ES-I3 (cell line): Measurements from ENCODE around the gene MINK1.
"Not testable (repeated sequence)": the region's sequence is repeated elsewhere in the genome, so short reads cannot be mapped to it uniquely, and the experiment has no call there.

Source experiments
- H3K36me3 ChIP-seq: 2 replicates; pipeline ENCODE4 v1.6.1; 2013; ENCODE audit warnings: mild to moderate bottlenecking, low read length, control low read depth, moderate library complexity; ENCODE audit not compliant: insufficient read depth
- H3K4me1 ChIP-seq: 2 replicates; pipeline ENCODE4 v1.6.1; 2013; ENCODE audit warnings: mild to moderate bottlenecking, control low read depth, low read length; ENCODE audit not compliant: insufficient read depth
- H3K9ac ChIP-seq: 2 replicates; pipeline ENCODE4 v1.6.1; 2013; ENCODE audit warnings: low read depth, mild to moderate bottlenecking, low read length, moderate library complexity
- H3K9me3 ChIP-seq: 2 replicates; pipeline ENCODE4 v1.6.1; 2013; ENCODE audit warnings: mild to moderate bottlenecking, low read length, moderate library complexity; ENCODE audit not compliant: control insufficient read depth, insufficient read depth

MINK1 gene

DNA sequence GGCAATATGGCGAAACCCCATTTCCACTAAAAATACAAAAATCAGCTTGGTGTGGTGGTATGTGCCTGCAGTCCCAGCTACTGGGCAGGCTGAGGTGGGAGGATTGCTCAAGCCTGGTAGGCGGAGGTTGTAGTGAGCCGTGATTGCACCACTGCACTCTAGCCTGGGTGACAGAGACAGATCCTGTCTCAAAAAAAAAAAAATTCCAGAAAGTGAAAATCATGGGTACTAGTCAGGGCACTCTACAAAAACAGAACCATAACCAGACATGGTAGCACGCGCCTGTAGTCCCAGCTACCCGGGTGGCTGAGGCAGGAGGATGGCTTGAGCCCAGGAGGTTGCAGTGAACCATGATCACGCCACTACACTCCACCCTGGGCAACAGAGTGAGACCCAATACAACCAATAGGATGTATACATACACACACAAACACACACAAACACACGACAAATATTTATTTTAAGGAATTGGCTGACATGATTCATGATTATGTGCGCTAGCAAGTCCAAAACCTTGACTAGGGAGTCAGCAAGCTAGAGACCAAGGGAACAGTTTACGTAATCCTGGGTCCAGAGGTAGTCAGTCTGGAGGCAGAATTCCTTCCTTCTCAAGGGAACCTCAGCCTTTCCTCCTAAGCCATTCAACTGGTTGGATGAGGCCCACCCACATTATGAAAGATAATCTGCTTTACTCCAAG lies 87.4 kb downstream of the MINK1 start:
- no peaks in the 10 kb centered on the region for H3K9me3 ChIP-seq
- H3K36me3 ChIP-seq = no peaks in the 10 kb centered on the region
- no peak overlapping the region for H3K9ac ChIP-seq
- peaks cover 8% of the 10 kb centered on the region for H3K4me1 ChIP-seq

DNA sequence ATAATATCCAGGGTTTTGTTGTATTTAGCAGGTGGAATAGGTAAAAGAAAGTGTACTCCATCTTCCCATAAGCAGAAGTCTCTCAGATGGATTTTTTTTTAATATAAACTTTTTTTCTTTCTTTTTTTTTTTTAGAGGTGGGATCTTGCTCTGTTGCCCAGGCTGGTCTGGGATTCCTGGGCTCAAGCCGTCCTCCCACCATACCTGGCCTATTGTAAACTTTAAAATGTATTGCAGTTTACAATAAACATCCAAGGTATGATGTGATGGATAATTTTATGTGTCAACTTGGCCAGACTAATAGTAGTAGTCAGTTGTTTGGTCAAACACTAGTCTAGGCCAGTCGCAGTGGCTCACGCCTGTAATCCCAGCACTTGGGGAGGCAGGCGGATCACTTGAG lies 88.2 kb downstream of the MINK1 start:
- Histone ChIP-seq H3K36me3 (no peaks in the 10 kb centered on the region), H3K9me3 (no peaks in the 10 kb centered on the region), H3K4me1 (peaks cover 8% of the 10 kb centered on the region), H3K9ac (no peak overlapping the region)

DNA sequence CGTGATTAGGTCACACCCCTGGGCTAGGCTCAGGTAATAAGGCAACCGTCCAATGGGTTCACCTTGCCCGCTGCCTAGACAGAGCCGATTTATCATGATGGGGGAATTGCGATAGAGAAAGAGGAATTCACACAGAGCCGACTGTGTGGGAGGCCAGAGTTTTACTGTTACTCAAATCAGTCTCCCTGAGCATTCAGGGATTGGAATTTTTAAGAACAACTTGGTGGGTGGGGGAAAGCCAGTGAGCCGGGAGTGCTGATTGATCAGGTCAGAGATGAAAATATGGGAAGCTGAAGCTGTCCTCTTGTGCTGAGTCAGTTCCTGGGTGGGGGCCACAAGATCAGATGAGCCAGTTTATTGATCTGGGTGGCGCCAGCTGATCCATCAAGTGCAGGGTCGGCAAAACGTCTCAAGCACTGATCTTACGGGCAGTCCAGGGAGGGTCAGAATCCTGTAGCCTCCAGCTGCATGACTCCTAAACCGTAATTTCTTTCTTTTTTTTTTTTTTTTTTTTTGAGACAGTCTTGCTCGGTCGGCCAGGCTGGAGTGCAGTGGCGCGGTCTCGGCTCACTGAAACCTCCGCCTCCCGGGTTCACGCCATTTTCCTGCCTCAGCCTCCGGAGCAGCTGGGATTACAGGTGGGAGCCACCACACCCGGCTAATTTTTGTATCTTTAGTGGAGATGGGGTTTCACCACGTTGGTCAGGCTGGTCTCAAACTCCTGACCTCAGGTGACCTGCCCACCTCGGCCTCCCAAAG lies 93.6 kb downstream of the MINK1 start:
- H3K9ac ChIP-seq, H3K36me3 ChIP-seq, H3K9me3 ChIP-seq, H3K4me1 ChIP-seq: not testable (repeated sequence)

DNA sequence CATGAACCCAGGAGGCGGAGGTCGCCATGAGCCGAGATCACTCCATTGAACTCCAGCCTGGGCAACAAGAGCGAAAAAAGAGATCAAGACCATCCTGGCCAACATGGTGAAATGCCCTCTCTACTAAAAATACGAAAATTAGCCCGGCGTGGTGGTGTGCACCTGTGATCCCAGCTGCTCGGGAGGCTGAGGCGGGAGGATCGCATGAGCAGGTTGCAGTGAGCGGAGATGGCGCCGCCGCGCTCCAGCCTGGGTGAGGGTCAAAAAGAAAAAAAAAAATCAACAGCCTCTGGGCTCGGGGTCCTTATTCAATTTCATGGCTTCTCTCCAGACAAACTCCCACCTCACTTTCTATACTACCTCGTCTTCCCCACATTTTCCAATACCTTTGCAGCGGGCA lies 95.7 kb downstream of the MINK1 start:
- no peaks in the 10 kb centered on the region for H3K9me3 ChIP-seq
- no peaks in the 10 kb centered on the region; the same call in 1 of the 2 replicates for H3K36me3 ChIP-seq
- H3K9ac ChIP-seq = no peak overlapping the region
- no peaks in the 10 kb centered on the region for H3K4me1 ChIP-seq

DNA sequence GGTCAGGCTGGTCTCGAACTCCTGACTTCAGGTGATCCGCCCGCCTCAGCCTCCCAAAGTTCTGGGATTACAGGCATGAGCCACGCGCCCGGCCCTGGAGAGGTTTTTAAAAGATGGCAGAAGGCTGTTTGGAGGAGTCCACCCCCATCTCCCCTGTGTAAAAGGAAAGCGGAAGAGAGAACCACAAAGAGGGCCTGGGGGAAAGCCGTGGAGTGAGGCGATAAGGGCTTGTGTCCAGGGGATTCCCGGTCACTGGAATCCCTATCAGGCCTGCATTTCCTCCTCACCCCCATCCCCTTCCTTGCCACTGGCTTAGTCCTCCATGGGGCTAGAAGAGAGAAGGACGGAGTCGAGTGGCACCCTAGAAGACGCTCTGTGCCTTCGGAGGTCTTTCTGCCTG lies 98.8 kb downstream of the MINK1 start, which contains the start of gene GP1BA:
TSS of gene GP1BA (plus strand) at position 315 of the 400 bp plus-strand sequence. CDS start 328 bp downstream, outside the sequence.
- Histone ChIP-seq H3K36me3 (no peaks in the 10 kb centered on the region; the same call in 1 of the 2 replicates), H3K9ac (no peak within 1 kb of the TSS), H3K9me3 (no peaks in the 10 kb centered on the region), H3K4me1 (peaks cover 3% of the 10 kb centered on the region; the same call in 1 of the 2 replicates)

DNA sequence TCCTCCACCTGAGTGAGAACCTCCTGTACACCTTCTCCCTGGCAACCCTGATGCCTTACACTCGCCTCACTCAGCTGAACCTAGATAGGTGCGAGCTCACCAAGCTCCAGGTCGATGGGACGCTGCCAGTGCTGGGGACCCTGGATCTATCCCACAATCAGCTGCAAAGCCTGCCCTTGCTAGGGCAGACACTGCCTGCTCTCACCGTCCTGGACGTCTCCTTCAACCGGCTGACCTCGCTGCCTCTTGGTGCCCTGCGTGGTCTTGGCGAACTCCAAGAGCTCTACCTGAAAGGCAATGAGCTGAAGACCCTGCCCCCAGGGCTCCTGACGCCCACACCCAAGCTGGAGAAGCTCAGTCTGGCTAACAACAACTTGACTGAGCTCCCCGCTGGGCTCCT lies 99.6 kb downstream of the MINK1 start:
- H3K9ac ChIP-seq = no peak overlapping the region
- H3K36me3 ChIP-seq = no peaks in the 10 kb centered on the region
- no peaks in the 10 kb centered on the region for H3K9me3 ChIP-seq
- peaks cover 3% of the 10 kb centered on the region; the same call in 1 of the 2 replicates for H3K4me1 ChIP-seq

DNA sequence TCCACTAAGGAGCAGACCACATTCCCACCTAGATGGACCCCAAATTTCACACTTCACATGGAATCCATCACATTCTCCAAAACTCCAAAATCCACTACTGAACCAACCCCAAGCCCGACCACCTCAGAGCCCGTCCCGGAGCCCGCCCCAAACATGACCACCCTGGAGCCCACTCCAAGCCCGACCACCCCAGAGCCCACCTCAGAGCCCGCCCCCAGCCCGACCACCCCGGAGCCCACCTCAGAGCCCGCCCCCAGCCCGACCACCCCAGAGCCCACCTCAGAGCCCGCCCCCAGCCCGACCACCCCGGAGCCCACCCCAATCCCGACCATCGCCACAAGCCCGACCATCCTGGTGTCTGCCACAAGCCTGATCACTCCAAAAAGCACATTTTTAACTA lies 100.5 kb downstream of the MINK1 start:
- Histone ChIP-seq H3K36me3 (peaks cover 4% of the 10 kb centered on the region; the same call in 1 of the 2 replicates), H3K9me3 (no peaks in the 10 kb centered on the region), H3K4me1 (peaks cover 3% of the 10 kb centered on the region; the same call in 1 of the 2 replicates), H3K9ac (no peak overlapping the region)

DNA sequence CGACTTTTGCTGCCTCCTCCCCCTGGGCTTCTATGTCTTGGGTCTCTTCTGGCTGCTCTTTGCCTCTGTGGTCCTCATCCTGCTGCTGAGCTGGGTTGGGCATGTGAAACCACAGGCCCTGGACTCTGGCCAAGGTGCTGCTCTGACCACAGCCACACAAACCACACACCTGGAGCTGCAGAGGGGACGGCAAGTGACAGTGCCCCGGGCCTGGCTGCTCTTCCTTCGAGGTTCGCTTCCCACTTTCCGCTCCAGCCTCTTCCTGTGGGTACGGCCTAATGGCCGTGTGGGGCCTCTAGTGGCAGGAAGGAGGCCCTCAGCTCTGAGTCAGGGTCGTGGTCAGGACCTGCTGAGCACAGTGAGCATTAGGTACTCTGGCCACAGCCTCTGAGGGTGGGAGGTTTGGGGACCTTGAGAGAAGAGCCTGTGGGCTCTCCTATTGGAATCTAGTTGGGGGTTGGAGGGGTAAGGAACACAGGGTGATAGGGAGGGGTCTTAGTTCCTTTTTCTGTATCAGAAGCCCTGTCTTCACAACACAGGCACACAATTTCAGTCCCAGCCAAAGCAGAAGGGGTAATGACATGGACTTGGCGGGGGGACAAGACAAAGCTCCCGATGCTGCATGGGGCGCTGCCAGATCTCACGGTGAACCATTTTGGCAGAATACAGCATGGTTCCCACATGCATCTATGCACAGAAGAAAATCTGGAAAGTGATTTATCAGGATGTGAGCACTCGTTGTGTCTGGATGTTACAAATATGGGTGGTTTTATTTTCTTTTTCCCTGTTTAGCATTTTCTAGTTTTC lies 101.2 kb downstream of the MINK1 start:
- no peak overlapping the region for H3K9ac ChIP-seq
- H3K36me3 ChIP-seq = peaks cover 4% of the 10 kb centered on the region; the same call in 1 of the 2 replicates
- H3K9me3 ChIP-seq = no peaks in the 10 kb centered on the region
- peaks cover 7% of the 10 kb centered on the region; the same call in 1 of the 2 replicates for H3K4me1 ChIP-seq

DNA sequence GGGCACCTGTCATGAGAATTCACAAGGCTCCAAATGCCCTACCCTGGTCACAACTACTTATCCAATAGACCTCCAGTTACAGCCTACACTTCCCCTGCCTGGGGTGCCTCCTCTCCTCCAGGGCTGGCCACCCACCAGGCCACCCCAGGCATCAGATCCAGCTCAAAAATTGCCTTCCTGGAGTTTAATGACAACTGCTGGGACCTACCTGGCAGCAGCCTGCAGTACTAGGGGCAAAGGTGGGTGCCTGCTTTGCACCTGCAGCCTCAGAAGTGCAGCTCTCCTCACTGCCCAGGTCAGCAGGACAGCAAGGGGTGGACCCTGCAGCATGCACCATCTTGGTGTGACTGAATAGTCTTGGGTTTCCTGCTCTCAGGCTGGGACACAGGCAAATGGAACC lies 102.5 kb downstream of the MINK1 start:
- Histone ChIP-seq H3K9ac (no peak overlapping the region), H3K4me1 (peaks cover 7% of the 10 kb centered on the region; the same call in 1 of the 2 replicates), H3K9me3 (no peaks in the 10 kb centered on the region), H3K36me3 (peaks cover 4% of the 10 kb centered on the region; the same call in 1 of the 2 replicates)

DNA sequence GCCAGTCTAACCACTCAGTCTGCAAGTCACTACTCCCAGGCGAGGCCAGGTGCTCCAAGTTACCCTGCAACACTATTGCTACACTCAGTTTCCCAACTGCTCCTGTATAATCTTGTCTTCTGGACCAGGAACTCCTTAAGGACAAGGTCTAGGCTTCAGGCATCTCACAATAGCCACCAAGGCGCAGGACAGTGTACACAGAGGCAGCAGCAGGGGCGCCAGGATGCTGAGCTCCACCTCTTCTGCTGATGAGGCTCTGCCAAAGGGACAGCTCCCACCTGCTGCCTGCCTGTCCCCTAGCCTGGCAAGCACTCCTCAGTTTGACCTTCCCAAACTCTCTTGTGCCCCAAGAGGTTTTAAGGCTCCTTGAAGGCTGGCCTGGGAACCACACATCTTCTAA lies 103.3 kb downstream of the MINK1 start:
- Histone ChIP-seq H3K36me3 (peaks cover 4% of the 10 kb centered on the region; the same call in 1 of the 2 replicates), H3K9me3 (no peaks in the 10 kb centered on the region), H3K4me1 (peaks cover 7% of the 10 kb centered on the region; the same call in 1 of the 2 replicates), H3K9ac (no peak overlapping the region)

DNA sequence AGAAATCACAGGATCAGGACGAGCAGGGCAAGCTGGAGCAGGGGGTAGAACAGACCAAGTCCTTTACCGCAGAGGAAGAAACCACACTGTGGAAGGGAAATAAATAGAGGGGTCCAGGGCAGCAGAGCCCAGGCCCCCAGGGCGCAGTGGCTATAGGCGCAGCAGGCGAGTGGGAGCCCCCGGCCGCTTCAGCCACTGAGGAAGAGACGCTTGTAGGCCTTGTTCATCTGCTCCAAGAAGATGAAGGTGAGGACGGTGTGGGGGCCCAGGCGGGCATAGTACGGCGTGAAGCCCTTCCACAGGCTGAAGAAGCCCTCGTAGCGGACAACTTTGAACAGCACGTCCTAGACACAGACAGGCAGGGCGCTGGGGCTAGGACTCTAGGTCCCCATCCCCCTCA lies 104.4 kb downstream of the MINK1 start:
- no peak overlapping the region for H3K9ac ChIP-seq
- H3K4me1 ChIP-seq = peaks cover 7% of the 10 kb centered on the region; the same call in 1 of the 2 replicates
- peaks cover 4% of the 10 kb centered on the region; the same call in 1 of the 2 replicates for H3K36me3 ChIP-seq
- H3K9me3 ChIP-seq = no peaks in the 10 kb centered on the region

DNA sequence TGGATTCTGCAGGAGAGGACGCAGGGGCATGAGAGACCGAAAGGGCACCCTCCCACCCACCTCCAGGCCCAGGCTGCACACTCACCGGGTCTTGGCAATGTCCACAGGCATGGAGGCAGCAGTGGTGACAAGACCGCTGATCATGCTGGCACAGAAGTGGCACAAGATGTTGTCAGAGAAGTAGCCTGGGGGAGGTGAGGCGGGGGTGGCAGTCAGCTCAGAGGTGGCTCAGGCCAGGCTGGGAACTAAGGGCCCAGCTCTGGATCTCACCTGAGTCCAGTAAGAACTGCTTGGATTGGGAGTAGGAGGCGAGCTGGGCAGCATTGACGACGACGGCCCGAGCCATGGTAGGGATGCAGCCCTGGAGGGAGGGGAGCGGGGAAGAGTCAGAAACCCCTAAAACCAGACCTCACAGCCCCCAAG lies 104.9 kb downstream of the MINK1 start:
- peaks cover 4% of the 10 kb centered on the region; the same call in 1 of the 2 replicates for H3K36me3 ChIP-seq
- no peaks in the 10 kb centered on the region for H3K9me3 ChIP-seq
- 0 out of 2 replicates have a peak overlapping the region, but pooled peaks have one; percentile 98 for H3K9ac ChIP-seq
- peaks cover 7% of the 10 kb centered on the region; the same call in 1 of the 2 replicates for H3K4me1 ChIP-seq

DNA sequence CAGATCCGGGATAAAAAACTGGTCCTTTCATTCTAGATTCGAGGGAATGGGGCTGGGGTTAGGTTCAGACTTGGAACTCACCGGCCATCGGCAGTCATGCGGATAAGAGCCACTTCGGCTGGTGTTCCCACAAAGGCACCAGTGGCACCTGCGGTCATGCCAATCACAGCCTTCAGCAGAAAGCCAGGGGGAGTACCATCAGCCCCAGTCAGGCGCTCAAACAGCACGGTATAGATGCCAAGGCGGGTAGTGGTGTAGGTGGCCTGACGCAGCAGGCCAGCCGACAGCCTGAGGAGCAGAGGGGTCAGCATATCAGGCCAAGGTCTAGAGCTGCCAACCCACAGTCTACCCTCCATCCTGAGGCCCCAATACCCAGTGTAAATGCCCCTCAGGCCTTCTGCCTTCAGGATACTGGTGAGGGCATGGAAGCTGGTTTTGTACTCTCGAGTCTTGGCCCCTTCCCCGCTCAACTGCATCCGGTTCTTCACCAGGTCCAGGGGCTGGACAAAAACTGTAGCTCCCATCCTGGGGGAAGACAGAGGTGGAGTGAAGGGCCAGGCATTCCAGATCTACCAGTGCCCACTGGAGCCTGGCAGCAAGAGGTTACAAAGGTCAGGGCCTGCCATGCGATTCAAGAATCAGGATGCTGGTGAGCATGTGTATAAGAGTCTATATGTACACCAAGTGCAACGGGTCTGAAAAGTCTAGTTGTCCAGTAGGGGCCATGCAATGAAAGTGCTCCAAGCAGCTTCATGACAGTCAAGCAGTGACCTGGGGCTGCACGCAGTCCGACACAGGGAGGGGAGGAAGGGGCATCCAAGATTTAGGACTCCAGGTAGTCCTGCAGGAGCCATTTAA lies 105.8 kb downstream of the MINK1 start:
- Histone ChIP-seq H3K36me3 (peaks cover 4% of the 10 kb centered on the region; the same call in 1 of the 2 replicates), H3K9me3 (no peaks in the 10 kb centered on the region), H3K9ac (peak overlapping the region; percentile 98), H3K4me1 (peaks cover 7% of the 10 kb centered on the region; the same call in 1 of the 2 replicates)
